H1 (cell line): ENCODE data around the gene ZNF660. TPM values are rescaled to one million over a fixed set of nuclear protein-coding genes. Genes with fewer than 3 reads are reported as not detected.

Source experiments
- CTCF ChIA-PET: fragments of 300-600 bp; sonication (Branson Sonifier 250); formaldehyde crosslinking; loops from one replicate; lab custom pipeline; 2021; ENCODE audit not compliant: partially characterized antibody; lab: Charles Lee
- POLR2A ChIA-PET: fragments of 300-600 bp; sonication (Branson Sonifier 250); formaldehyde crosslinking; loops from one replicate; lab custom pipeline; 2021; ENCODE audit warnings: inconsistent platforms; ENCODE audit not compliant: partially characterized antibody; lab: Charles Lee
- DNase-seq, 2 experiments: peaks; one replicate each; pipeline versions ENCODE4 v3.0.0 to v3.0.0-alpha.2; 2010 to 2022; ENCODE audit warnings: low spot score in 2 of 2, low read depth in 1 of 2, mixed read lengths in 1 of 2
- FAIRE-seq: peaks from 2 replicates; lab custom pipeline; 2011; peaks lifted over from hg19 to GRCh38; lab: Jason Lieb, UNC
- H2AFZ ChIP-seq: 2 replicates; pipeline ENCODE4 v1.8.1; 2012; ENCODE audit warnings: low read length, inconsistent platforms
- H2AK5ac ChIP-seq: 2 replicates; pipeline ENCODE4 v1.6.1; 2013; ENCODE audit warnings: low read depth, low read length
- H2BK120ac ChIP-seq: replicated peaks from 2 replicates; pipeline ENCODE3; 2013; ENCODE audit warnings: low read depth, low read length, inconsistent platforms
- H2BK12ac ChIP-seq: 2 replicates; pipeline ENCODE4 v1.6.1; 2013; ENCODE audit warnings: low read depth, low read length
- H2BK15ac ChIP-seq: 2 replicates; pipeline ENCODE4 v1.6.1; 2013; ENCODE audit warnings: low read length
- H2BK20ac ChIP-seq: 2 replicates; pipeline ENCODE4 v1.6.1; 2013; ENCODE audit warnings: low read length
- H2BK5ac ChIP-seq: 2 replicates; pipeline ENCODE4 v1.6.1; 2013; ENCODE audit warnings: low read depth, low read length
- H3K14ac ChIP-seq: 2 replicates; pipeline ENCODE4 v1.6.1; 2013; ENCODE audit warnings: inconsistent platforms; ENCODE audit not compliant: insufficient read length
- H3K18ac ChIP-seq: 2 replicates; pipeline ENCODE4 v1.6.1; 2013; ENCODE audit warnings: low read length; ENCODE audit errors: extremely low read depth
- H3K23ac ChIP-seq: 2 replicates; pipeline ENCODE4 v1.6.1; 2013; ENCODE audit warnings: inconsistent platforms; ENCODE audit not compliant: insufficient read length
- H3K23me2 ChIP-seq: 2 replicates; pipeline ENCODE4 v1.6.1; 2013; ENCODE audit warnings: low read depth, low read length
- H3K27ac ChIP-seq: 2 replicates; pipeline ENCODE4 v1.6.1; 2011; ENCODE audit warnings: low read depth, low read length, inconsistent platforms
- H3K27me3 ChIP-seq, 4 experiments: replicated peaks in 1 of 4; 1 replicate in 1 of 4; 2 replicates in 3 of 4; pipeline versions ENCODE4 v1.6.1 to v1.8.1; 2011 to 2013; ENCODE audit warnings: low read length in 3 of 4, mild to moderate bottlenecking in 3 of 4, inconsistent platforms in 2 of 4, mixed read lengths in 2 of 4, moderate library complexity in 1 of 4; ENCODE audit not compliant: control insufficient read depth in 3 of 4, insufficient read depth in 3 of 4; ENCODE audit errors: extremely low read depth in 1 of 4
- H3K36me3 ChIP-seq, 4 experiments: 2 replicates each; pipeline versions ENCODE4 v1.6.1 to v1.8.1; 2011 to 2013; ENCODE audit warnings: mild to moderate bottlenecking in 4 of 4, low read length in 3 of 4, moderate library complexity in 2 of 4, control low read depth in 1 of 4, inconsistent platforms in 1 of 4; ENCODE audit not compliant: insufficient read depth in 4 of 4, control insufficient read depth in 2 of 4
- H3K4ac ChIP-seq: replicated peaks from 2 replicates; pipeline ENCODE3; 2013; ENCODE audit warnings: low read length, low read depth, mixed read lengths, inconsistent platforms; ENCODE audit not compliant: insufficient read length
- H3K4me1 ChIP-seq, 4 experiments: replicated peaks in 1 of 4; 1 replicate in 1 of 4; 2 replicates in 3 of 4; pipeline versions ENCODE4 v1.6.1 to v1.8.1; 2011 to 2013; ENCODE audit warnings: low read length in 3 of 4, inconsistent platforms in 2 of 4, mixed read lengths in 1 of 4; ENCODE audit not compliant: insufficient read depth in 4 of 4, control insufficient read depth in 3 of 4
- H3K4me2 ChIP-seq, 2 experiments: 2 replicates each; pipeline versions ENCODE4 v1.6.1 to v1.8.1; 2011 to 2013; ENCODE audit warnings: low read depth in 2 of 2, low read length in 2 of 2, control low read depth in 1 of 2, inconsistent platforms in 1 of 2, mild to moderate bottlenecking in 1 of 2; ENCODE audit not compliant: insufficient read depth in 1 of 2
- H3K4me3 ChIP-seq, 4 experiments: fragments of 200-600, 300-600 bp in 1 of 4; sonication (generic), shearing (Covaris generic), sonication (Bioruptor Twin) in 1 of 4; 2 replicates each; pipeline versions ENCODE4 v1.5.1 to v1.8.1; 2011 to 2016; ENCODE audit warnings: low read length in 4 of 4, low read depth in 3 of 4, control low read depth in 2 of 4, inconsistent platforms in 2 of 4, mild to moderate bottlenecking in 2 of 4, mixed read lengths in 1 of 4, moderate library complexity in 1 of 4; ENCODE audit not compliant: insufficient read depth in 2 of 4; ENCODE audit errors: extremely low read depth in 1 of 4
- H3K56ac ChIP-seq: replicated peaks from 2 replicates; pipeline ENCODE3; 2013; ENCODE audit warnings: low read depth, mild to moderate bottlenecking, mixed read lengths, low read length, inconsistent platforms; ENCODE audit not compliant: insufficient read length
- H3K79me1 ChIP-seq: 2 replicates; pipeline ENCODE4 v1.6.1; 2013; ENCODE audit warnings: low read depth, low read length, control low read depth
- H3K79me2 ChIP-seq, 2 experiments: 2 replicates each; pipeline versions ENCODE4 v1.6.1 to v1.8.1; 2012 to 2013; ENCODE audit warnings: low read length in 2 of 2, mild to moderate bottlenecking in 2 of 2, inconsistent platforms in 1 of 2; ENCODE audit not compliant: insufficient read depth in 2 of 2, control insufficient read depth in 1 of 2
- H3K9ac ChIP-seq, 4 experiments: replicated peaks in 1 of 4; 1 replicate in 1 of 4; 2 replicates in 3 of 4; pipeline versions ENCODE4 v1.6.1 to v1.8.1; 2011 to 2013; ENCODE audit warnings: low read depth in 3 of 4, low read length in 3 of 4, control low read depth in 2 of 4, mild to moderate bottlenecking in 2 of 4, moderate library complexity in 2 of 4, inconsistent platforms in 1 of 4; ENCODE audit errors: extremely low read depth in 1 of 4
- H3K9me3 ChIP-seq, 2 experiments: 2 replicates each; pipeline versions ENCODE4 v1.6.1 to v1.8.1; 2012 to 2013; ENCODE audit warnings: mild to moderate bottlenecking in 2 of 2, moderate library complexity in 2 of 2, control low read depth in 1 of 2, inconsistent platforms in 1 of 2, low read depth in 1 of 2, low read length in 1 of 2, mixed read lengths in 1 of 2; ENCODE audit not compliant: insufficient read depth in 2 of 2
- H4K20me1 ChIP-seq, 2 experiments: replicated peaks in 1 of 2; 2 replicates each; pipeline versions ENCODE3 to v1.8.1; 2011 to 2013; ENCODE audit warnings: inconsistent platforms in 2 of 2, low read length in 2 of 2, mild to moderate bottlenecking in 1 of 2; ENCODE audit not compliant: insufficient read depth in 2 of 2, control insufficient read depth in 1 of 2
- H4K5ac ChIP-seq: 2 replicates; pipeline ENCODE4 v1.6.1; 2013; ENCODE audit warnings: low read length, low read depth, mixed read lengths, inconsistent platforms; ENCODE audit not compliant: insufficient read length
- H4K8ac ChIP-seq: 2 replicates; pipeline ENCODE4 v1.8.0; 2013; ENCODE audit warnings: mild to moderate bottlenecking, moderate library complexity, low read length, inconsistent platforms; ENCODE audit not compliant: insufficient read depth; ENCODE audit errors: extremely low read depth
- H4K91ac ChIP-seq: replicated peaks from 2 replicates; pipeline ENCODE3; 2013; ENCODE audit warnings: low read length, mixed read lengths, inconsistent platforms; ENCODE audit not compliant: insufficient read length
- EP300 ChIP-seq, 2 experiments: IDR thresholded peaks; 1 replicate in 1 of 2; 2 replicates in 1 of 2; pipeline ENCODE4 v1.6.1; 2011 to 2012; ENCODE audit warnings: low read depth in 2 of 2, low read length in 2 of 2, mild to moderate bottlenecking in 2 of 2, borderline replicate concordance in 1 of 2, inconsistent platforms in 1 of 2, moderate library complexity in 1 of 2
- SAP30 ChIP-seq: fragments of 300-600 bp; sonication (generic); IDR thresholded peaks from 2 replicates; pipeline ENCODE4 v1.7.1; 2012; ENCODE audit warnings: low read length, moderate library complexity, mild to moderate bottlenecking, inconsistent platforms; ENCODE audit not compliant: insufficient read depth, insufficient replicate concordance
- WGBS, 2 experiments: shearing (Covaris generic) in 1 of 2; methylation state at CpG; one replicate each; pipeline versions ENCODE4 v1.1.6 to v1.1.7; 2013 to 2015; ENCODE audit warnings: low lambda C conversion rate in 2 of 2, mixed read lengths in 2 of 2, inconsistent platforms in 1 of 2, low coverage in 1 of 2, missing lambda C conversion rate in 1 of 2; ENCODE audit not compliant: insufficient replicate concordance in 2 of 2, insufficient coverage in 1 of 2, insufficient read length in 1 of 2; ENCODE audit errors: extremely low coverage in 1 of 2, missing lambda C conversion rate in 1 of 2; 5-methylcytosine and 5-hydroxymethylcytosine counted together
- polyA plus RNA-seq, 7 experiments: library from polyadenylated mRNA; depleted of rRNA in 3 of 7; stranded (reverse) in 5 of 7; unstranded in 2 of 7; fragments of >200 nt in 5 of 7; fragments of 200-250 nt in 2 of 7; gene quantifications; 1 replicate in 5 of 7; 2 replicates in 1 of 7; 4 replicates in 1 of 7; pipeline versions ENCODE4 v1.2.1 to v1.2.3, GENCODE V29; 2011 to 2013; ENCODE audit warnings: missing spikeins in 2 of 7, mixed read lengths in 2 of 7
- total RNA-seq: library from RNA; stranded (reverse); fragmentation: NEBNext Ultra II Directional; extraction: Animal tissue kit (Norgen Biotek cat#: 25700); gene quantifications from 2 replicates; pipeline ENCODE4 v1.2.1, GENCODE V29; 2021

ZNF660 gene
- total and polyA plus RNA-seq, 2 of the 8 experiments (the other 6 are each of a cell fraction or from before 2014, with no cell fraction given) = 3.1 to 13.0 TPM

DNA sequence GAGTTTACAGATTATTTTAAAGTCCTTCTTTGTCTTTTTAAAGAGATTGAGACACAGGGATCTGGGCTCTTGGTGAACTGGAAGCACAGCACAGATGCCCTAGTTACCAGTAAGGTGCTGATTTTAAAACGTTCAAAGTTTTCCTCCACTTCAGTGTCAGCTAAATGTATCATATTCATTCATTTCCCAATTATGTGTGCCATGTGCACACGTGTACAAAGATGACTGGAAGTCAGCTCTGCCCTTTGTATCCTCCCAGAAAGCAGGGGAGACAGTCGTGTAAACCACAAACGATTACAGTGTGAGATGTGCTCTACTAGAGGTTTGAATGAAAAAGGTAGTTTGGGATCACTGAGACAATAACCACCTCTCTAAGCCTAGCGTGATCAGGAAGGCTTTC, 29.0 kb upstream of the ZNF660 start:
- Histone ChIP-seq H2BK5ac (no peak overlapping the region), H3K4me3 (peak overlapping the region; percentile 88 to 95 (median 89)), H2AFZ (0 out of 2 replicates have a peak overlapping the region, but pooled peaks have one; percentile 7), H2BK15ac (no peak overlapping the region), H4K8ac (no peak overlapping the region), H3K4me1 (peaks cover 0 to 9% (median 5%) of the 10 kb centered on the region in 4 experiments; a peak in 3 of 7 replicates), H3K4me2 (peak overlapping the region; percentile 81 to 96), H3K36me3 (peaks cover 2 to 38% (median 23%) of the 10 kb centered on the region in 4 experiments; a peak in 7 of 8 replicates), H3K79me2 (peaks cover 0 to 13% of the 10 kb centered on the region in 2 experiments; a peak in 2 of 4 replicates), H3K79me1 (peaks cover 5% of the 10 kb centered on the region), H2BK120ac (no peak overlapping the region), H3K4ac (no peak overlapping the region), H3K23me2 (peaks cover 6% of the 10 kb centered on the region), H4K91ac (no peak overlapping the region), H3K14ac (no peak overlapping the region), H3K18ac (no peak overlapping the region), H3K23ac (no peak overlapping the region), H2AK5ac (no peak overlapping the region), H3K27ac (no peak overlapping the region), H4K5ac (no peak overlapping the region), H3K9ac (peak overlapping the region; percentile 80 to 92 (median 85))
- CTCF ChIA-PET = interaction anchor here (0.9 to 1.3 kb wide), 2 partner anchors 16 to 241 kb away, joined by 3 to 4 read pairs; no protein-coding TSS in a partner anchor
- POLR2A ChIA-PET = interaction anchor here (0.9 to 1.7 kb wide), 4 partner anchors 14 to 43 kb away, joined by 3 to 9 read pairs (median 5); partner anchors contain the start of gene ZNF660
- DNase-seq (no peak), FAIRE-seq (no peak)
- TF ChIP-seq EP300 (IDR thresholded peaks at IDR 0.05; ENCODE audit: borderline replicate concordance in 1 of 2, low read depth in 2 of 2, low read length in 2 of 2) (no peak), SAP30 (peak; percentile 26)
- TF ChIP-seq, all 59 proteins: peak for 1
- peaks cover 2 to 5% of the 10 kb centered on the region in 2 experiments; a peak in 2 of 4 replicates for H3K9me3 ChIP-seq
- 40% methylated on average over 5 of the region's 5 CpGs; no CpG with 5 or more reads in 1 of the 2 experiments for WGBS, 2 experiments
- no peaks in the 10 kb centered on the region for H4K20me1 ChIP-seq
- no peak overlapping the region for H3K56ac ChIP-seq
- H2BK12ac ChIP-seq = no peak overlapping the region
- H2BK20ac ChIP-seq = no peak overlapping the region
- H3K27me3 ChIP-seq = peaks cover 0 to 21% (median 11%) of the 10 kb centered on the region in 4 experiments; a peak in 5 of 7 replicates
